Prostate gland (tissue), 2 donors: ENCODE measurements around the gene CDT1.

Experiments used
- CTCF ChIP-seq, 4 experiments: fragments of 200-600 bp in 2 of 4; fragments of 450-650 bp in 2 of 4; sonication (generic) in 2 of 4; IDR thresholded peaks; 1 replicate in 3 of 4; 2 replicates in 1 of 4; pipeline ENCODE4 v1.5.1; 2016 to 2019; ENCODE audit warnings: antibody characterized with exemption in 4 of 4, mild to moderate bottlenecking in 2 of 4, moderate library complexity in 2 of 4
- POLR2A ChIP-seq: fragments of 450-650 bp; IDR thresholded peaks from one replicate; pipeline ENCODE4 v1.6.1; 2016; ENCODE audit warnings: antibody characterized with exemption, mild to moderate bottlenecking

DNA sequence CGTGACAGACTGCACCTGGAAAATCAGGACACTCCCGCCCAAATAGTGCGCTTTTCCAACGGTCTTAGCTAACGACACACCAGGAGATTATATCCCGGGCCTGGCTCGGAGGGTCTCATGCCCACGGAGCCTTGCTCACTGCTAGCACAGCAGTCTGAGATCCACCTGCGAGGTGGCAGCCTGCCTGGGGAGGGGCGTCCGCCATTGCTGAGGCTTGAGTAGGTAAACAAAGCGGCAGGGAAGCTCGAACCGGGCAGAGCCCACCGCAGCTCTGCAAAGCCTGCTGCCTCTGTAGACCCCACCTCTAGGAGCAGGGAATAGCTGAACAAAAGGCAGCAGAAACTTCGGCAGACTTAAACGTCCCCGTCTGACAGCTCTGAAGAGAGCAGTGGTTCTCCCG, 48.0 kb downstream of the CDT1 start:
- TF ChIP-seq POLR2A (no peak), CTCF (IDR thresholded peaks at IDR 0.05) (no peak)
